T-helper 9 cell (primary cell): ENCODE measurements around the gene MERTK.
"Not testable (repeated sequence)": the region's sequence is repeated elsewhere in the genome, so short reads cannot be mapped to it uniquely, and the experiment has no call there.

Source experiments
- DNase-seq: peaks from one replicate; pipeline ENCODE4 v3.0.0-alpha.2; 2020

The MERTK gene

GRCh38 chr2:111910609-111911277, 12.3 kb downstream of the MERTK start:
- DNase-seq = no peak

DNA sequence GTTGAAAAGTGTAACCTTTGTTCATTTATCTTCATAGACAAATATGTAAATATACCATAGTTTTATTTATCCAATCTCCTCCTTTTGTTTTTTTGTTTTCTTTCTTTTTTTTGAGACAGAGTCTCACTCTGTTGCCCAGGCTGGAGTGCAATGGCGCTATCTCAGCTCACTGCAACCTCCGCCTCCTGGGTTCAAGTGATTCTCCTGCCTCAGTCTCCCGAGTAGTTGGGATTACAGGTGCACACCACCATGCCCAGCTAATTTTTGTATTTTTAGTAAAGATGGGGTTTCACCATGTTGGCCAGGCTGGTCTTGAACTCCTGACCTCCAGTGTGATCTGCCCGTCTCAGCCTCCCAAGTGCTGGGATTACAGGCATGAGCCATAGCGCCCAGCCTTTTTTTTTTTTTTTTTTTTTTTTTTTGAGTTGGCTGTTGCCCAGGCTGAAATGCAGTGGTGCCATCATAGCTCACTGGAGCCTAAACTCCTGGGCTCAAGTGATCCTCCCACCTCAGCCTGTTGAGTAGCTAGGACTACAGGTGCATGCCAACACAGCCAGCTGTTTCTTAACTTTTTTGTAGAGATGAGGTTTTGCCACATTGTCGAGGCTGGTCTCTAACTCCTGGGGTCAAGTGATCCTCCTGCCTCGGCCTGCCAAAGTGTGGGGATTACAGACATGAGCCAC, 13.0 kb downstream of the MERTK start:
- not testable (repeated sequence) for DNase-seq

DNA sequence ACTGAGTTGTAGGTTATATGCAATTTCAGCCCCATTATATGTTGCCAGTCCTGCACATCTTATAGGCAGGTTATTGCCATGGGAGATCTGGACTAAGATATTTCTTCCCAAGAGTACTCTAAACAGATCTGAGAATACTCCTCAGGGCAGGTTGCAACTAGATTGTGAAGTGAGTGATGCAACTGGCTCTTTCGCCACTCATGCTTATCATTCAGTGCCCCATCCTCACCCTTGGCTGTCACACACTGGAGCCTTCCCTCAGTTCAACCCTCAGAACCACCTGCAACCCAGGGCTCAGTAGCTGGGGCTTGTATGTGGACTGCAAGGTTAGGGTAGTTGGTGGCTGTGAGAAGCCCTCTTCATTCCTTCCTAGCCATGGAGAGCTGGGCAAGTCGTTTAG, 14.1 kb downstream of the MERTK start:
- DNase-seq = no peak

- no peak for DNase-seq
Measured at GRCh38 chr2:111917106-111917505, 18.7 kb downstream of the MERTK start.

GRCh38 chr2:111918383-111918806, 20.0 kb downstream of the MERTK start:
- no peak for DNase-seq

DNA sequence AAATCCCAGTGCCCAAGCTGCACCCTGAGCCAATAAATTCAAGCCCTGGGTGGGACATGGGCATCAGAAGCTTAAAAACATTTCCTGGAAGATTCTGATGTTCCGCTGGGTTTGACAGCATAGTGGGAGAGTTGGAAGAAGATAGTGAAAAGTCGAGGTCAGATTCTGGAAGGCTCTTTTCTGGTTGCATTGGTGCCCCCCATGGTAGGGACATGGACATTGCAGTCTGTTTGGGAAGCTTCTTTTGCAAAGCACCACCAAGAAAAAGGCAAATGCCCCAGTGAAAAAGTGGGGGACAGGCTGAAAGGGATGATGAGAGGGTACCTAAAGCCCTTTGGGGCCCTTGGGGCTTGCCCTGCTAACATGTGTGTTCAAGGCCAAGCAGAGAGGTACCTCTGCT, 21.0 kb downstream of the MERTK start:
- no peak for DNase-seq

GRCh38 chr2:111919794-111920608, 21.6 kb downstream of the MERTK start:
- no peak for DNase-seq

DNA sequence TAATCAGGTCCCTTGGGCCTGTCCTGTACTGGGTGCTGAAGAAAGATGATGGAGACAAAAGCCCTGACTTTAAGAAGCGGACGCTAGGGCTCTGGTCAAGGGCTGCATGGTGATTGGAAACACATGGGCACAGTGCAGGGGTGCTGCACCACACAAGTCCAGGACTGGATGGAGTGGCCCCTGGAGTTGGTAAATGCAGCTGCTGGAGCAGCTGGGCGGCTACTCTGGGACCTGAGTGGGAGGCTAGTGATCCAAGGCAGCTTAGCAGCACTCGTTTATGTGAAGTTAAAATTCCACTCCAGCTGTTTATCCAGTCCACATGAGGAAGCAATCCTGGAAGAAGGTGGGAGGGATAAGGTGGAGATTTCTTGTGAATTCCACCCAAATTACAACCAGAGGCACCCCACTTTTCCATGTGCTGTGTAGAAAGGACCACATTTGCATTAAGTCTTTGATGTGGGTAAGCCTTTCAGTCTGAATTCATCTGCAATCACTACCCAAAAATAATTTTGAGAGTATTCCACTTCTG, 24.9 kb downstream of the MERTK start:
- DNase-seq = no peak

DNA sequence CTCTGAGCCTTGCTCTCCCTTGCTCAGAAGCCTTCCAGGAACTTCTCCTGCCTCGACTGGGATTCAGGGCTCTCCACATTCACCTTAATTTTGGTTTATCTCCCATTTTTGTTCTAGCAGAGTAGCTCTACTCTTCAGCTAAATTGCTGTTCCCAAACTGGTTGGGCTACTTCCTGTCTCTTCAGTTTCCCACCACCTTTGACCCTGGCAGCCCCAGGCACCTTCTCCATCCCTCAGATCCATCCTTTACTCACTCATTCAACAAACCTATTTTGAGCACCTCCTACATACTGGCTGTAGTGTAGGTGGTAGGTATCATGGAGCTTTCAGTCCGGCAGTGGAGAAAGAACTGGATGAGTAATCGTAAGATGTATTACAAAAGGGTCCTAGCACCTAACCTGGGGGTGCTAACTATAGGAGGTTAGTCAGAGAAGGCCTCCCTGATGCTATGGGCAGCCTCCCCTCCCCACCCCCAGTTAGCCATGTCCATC, 26.3 kb downstream of the MERTK start:
- DNase-seq = no peak

DNA sequence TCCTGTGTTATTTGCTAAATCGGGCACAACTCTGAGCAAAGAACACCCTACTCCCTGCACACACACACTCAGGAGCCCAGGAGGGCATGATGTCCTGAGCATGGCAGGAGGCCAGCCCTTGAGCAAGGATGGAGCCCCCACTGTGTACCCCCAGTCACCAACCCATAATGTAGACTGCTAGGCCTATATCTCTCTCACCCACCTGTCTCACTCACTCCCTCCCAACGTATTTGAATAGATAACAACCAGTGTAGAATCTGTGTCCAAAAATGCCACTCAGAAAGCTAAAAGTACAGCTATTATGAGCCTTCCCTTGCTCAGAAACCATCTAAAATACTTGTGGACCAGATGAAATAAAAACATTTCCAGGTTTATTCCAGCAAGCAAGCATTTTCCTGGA, 29.3 kb downstream of the MERTK start:
- no peak for DNase-seq

DNA sequence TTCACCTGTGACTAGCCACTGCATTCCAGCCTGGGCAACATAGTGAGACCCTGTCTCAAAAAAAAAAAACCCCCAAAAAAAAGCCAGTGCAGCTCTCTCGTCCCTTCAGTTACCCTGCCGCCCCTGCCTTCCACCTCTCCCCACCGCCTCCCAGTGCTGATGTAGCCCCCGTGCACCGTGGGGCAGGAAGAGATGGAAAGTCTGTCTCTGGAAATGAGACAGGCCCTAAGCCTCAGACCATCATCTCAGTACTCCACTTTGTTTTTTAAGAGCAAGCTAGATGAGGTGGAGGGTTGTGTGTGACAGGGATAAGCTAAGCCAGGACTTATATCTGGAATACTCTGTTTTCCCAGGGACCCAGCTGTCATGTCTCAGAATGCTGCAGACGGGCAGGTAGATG, 32.0 kb downstream of the MERTK start:
- no peak for DNase-seq

- no peak for DNase-seq
Measured at GRCh38 chr2:111930875-111931274, 32.5 kb downstream of the MERTK start.

DNA sequence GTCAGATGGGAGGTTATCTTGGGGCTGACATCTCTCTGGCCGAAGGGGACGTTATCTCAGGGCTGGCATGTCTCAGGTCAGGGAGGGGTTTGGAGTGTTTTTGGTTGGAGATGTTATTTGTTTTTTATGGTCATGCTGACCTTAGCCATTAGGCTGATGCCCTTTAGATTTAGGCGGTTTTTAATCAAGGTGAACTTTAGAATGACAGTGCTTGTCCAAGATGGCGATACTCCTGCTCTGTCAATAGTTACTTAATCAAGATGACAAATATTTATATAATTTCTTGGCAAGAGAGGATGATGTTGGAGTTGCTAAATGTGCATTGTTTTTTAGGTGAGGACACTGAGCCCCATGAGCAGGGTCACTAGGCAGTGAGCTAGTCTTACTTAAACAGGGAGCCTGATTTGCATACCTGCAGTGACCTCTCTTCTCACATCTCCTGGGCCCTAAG, 34.5 kb downstream of the MERTK start:
- DNase-seq = no peak

GRCh38 chr2:111933900-111934299, 35.5 kb downstream of the MERTK start:
- DNase-seq = not testable (repeated sequence)

DNA sequence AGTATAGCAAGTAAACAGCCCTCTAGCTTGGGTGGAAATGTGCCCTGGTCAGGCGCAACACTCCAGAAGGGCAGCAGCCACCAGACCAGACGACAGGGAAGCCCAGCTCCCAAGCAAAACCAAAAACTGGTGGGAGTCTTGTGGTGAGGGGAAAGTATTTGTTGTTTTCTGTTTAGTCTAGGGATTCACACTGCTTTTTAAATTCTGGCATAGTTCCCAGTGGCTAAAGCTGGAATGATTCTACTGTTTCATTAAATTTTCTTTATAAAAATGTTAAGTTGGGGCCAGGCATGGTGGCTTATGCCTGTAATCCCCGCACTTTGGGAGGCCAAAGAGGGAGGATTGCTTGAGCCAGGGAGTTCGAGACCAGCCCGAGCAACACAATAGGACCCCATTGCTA, 38.5 kb downstream of the MERTK start:
- no peak for DNase-seq

- DNase-seq = no peak
Measured at GRCh38 chr2:111938392-111938791, 40.0 kb downstream of the MERTK start.

DNA sequence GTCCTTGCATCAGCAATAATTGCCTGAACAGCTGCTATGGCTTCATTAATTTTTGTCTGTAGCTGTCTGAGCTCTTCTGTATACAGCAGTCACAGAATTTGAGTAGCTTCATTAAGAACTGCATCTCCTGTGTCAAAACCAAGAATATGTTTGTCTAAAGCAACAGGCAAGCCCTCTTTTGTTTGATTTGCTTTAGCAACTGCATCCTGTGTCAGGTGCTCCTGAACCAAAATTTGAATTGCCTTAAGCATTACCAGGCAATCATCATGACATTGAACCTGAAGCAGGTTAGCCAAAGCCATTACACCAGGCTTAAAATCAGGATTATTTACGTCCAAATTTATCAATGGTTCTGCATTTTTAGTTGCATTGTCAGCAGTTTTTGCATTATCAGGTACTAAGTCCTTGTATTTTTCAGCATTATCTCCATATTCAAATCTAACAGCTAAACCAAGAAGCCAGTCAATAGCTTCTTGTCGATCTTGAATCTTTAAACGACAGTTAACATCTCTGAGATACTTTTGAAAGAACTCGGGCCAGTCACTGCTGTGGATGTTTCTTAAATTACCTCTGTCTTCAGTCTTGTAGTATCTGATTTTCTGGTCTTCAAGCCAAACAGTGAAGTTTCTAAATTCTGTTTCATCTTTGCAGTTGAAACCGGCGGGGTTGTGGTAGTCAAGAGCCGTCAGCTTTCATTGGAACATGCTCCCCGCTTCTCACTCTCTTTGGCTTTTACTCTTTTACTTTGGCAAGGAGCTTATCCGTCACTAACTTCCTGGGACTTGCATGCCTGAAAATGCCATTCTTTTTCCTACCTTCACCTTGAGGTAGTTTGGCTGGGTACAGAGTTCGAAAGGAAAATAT, 42.2 kb downstream of the MERTK start:
- no peak for DNase-seq

- DNase-seq = no peak
Measured at GRCh38 chr2:111941531-111941930, 43.1 kb downstream of the MERTK start.

DNA sequence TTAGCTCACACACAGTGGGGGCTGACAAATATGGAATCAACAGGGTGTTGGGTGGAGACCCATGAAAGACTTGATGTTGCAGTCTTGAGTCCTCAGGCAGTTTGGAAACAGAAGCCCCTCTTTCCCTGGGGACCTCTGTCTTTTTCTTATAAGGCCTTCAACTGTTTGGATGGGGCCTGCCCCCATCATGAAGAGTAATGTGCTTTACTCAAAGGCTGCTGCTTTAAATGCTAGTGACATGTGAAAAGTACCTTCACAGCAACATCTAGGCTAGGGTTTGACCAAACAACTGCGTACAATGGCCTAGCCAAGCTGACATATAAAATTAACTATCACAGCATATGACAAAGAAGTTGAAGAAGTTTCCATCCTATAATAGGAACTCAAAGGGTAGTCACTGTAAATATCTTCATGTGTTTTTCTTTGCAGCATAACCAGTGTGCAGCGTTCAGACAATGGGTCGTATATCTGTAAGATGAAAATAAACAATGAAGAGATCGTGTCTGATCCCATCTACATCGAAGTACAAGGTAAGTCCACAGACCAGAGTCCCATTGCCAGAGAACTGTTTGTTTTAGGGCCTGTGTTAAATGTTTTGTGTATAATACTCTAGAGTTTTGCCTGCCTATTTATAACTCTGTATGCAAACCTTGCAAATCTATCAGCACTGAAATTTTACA, 46.3 kb downstream of the MERTK start:
- no peak for DNase-seq

DNA sequence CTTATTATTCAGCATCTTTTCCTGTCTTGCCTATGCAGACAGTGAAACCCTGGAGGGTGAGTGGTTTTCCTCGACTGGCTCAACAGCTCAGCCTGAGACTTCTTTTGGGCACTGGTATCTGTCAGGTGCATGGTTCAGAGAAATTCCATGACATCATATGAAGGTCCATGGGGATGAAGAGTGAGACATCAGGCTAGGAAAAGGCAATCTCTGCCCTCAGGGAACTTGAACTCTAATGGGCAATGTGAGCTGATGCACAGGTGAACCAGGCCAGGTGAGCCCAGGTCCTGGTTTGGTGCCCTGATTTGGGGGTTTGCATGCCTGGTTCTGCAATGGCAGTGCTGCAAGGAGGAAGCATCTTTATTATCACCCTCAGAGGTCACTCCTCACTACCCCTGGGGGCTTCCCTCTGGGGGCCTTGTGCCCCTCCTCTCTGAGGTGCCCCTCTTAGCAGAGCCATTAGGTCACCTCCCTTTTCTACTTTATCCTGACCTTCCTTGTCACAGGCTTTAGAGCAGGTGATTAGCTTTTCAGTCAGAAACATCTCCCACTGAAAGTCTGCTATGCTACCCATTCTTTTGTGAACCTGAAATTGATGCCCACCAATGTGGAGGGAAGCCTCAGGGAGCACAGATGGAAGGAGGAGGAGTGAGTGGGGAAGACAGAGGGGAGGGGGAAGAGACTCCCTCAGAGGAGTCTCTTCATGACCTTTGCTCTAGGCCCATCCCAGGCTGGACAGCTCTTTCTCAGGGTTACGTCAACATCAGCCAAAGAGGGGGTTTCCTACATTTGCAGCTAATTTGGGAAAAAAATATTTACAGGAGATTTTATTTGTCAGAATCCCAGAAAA, 47.3 kb downstream of the MERTK start:
- DNase-seq = no peak
